Kidney tubule cell (primary cell): Measurements from ENCODE around the gene GNAS.

Experiments used
- DNase-seq: peaks from one replicate; pipeline ENCODE4 v3.0.0-alpha.2; 2018; ENCODE audit warnings: low spot score

Gene GNAS

GRCh38 chr20:58854638-58855471 is 2.3 kb downstream of the GNAS start:
- no peak for DNase-seq

GRCh38 chr20:58855506-58856389 is 3.2 kb downstream of the GNAS start:
- no peak for DNase-seq

GRCh38 chr20:58863044-58863790 is 10.7 kb downstream of the GNAS start:
- no peak for DNase-seq

- no peak for DNase-seq
Observed at GRCh38 chr20:58864346-58864745, 11.8 kb downstream of the GNAS start.

GRCh38 chr20:58865843-58866242 is 13.3 kb downstream of the GNAS start:
- DNase-seq, result no peak

- no peak for DNase-seq
Observed at GRCh38 chr20:58867211-58867610, 14.7 kb downstream of the GNAS start.

GRCh38 chr20:58868795-58869194 is 16.3 kb downstream of the GNAS start:
- no peak for DNase-seq

- no peak for DNase-seq
Observed at GRCh38 chr20:58869662-58870227, 17.2 kb downstream of the GNAS start.

GRCh38 chr20:58870293-58871014 is 17.9 kb downstream of the GNAS start:
- peak; percentile 65 for DNase-seq

- no peak for DNase-seq
Observed at GRCh38 chr20:58871533-58872102, 19.1 kb downstream of the GNAS start.

GRCh38 chr20:58874469-58874868 is 22.0 kb downstream of the GNAS start:
- DNase-seq, result no peak

- no peak for DNase-seq
Observed at GRCh38 chr20:58875111-58875510, 22.6 kb downstream of the GNAS start.

GRCh38 chr20:58875541-58876134 is 23.1 kb downstream of the GNAS start:
- no peak for DNase-seq

- DNase-seq, result no peak
Observed at GRCh38 chr20:58876437-58876836, 23.9 kb downstream of the GNAS start.

GRCh38 chr20:58877050-58877975 is 24.8 kb downstream of the GNAS start:
- no peak for DNase-seq

- DNase-seq, result no peak
Observed at GRCh38 chr20:58877976-58878360, 25.5 kb downstream of the GNAS start.

- DNase-seq, result no peak
Observed at GRCh38 chr20:58878399-58878798, 25.9 kb downstream of the GNAS start.

- DNase-seq, result no peak
Observed at GRCh38 chr20:58880441-58880840, 27.9 kb downstream of the GNAS start.

- DNase-seq, result no peak
Observed at GRCh38 chr20:58880994-58881752, 28.7 kb downstream of the GNAS start.
